Measurements from ENCODE around the gene KIR3DL2.

- TF ChIP-seq CTCF (IDR thresholded peaks at IDR 0.05), result no peak
- no peak for TF ChIP-seq POLR2A (IDR thresholded peaks at IDR 0.05)
These were observed 43.8 kb upstream of the KIR3DL2 start for GRCh38 chr19:54806516-54806838.
